Heart right ventricle (tissue), 16 donors: Measurements from ENCODE around the gene GALE. TPM values are rescaled to one million over a fixed set of nuclear protein-coding genes. Genes with fewer than 3 reads are reported as not detected.

Source experiments
- ATAC-seq, 8 donors: fragments of 200-7000 bp; cut with Tn5 transposase; one replicate each; pipeline ENCODE4 v1.9.1; 2020; ENCODE audit warnings: mild to moderate bottlenecking in 8 of 8, moderate library complexity in 8 of 8, moderate number of reproducible peaks in 1 of 8
- DNase-seq, 2 donors: peaks; one replicate each; pipeline ENCODE4 v3.0.0-alpha.2; 2020
- H3K27ac ChIP-seq, 10 donors: fragments of 200-600 bp; sonication (generic) in 2 of 10; one replicate each; pipeline versions ENCODE4 v1.5.0 to v1.8.0; 2020 to 2022; ENCODE audit warnings: mild to moderate bottlenecking in 3 of 10
- H3K27me3 ChIP-seq, 7 donors: fragments of 200-600 bp; one replicate each; pipeline ENCODE4 v1.8.0; 2021 to 2022; ENCODE audit warnings: mild to moderate bottlenecking in 2 of 7
- H3K36me3 ChIP-seq, 9 donors: fragments of 200-600 bp; sonication (generic) in 1 of 9; one replicate each; pipeline versions ENCODE4 v1.5.0 to v1.8.0; 2020 to 2022; ENCODE audit warnings: mild to moderate bottlenecking in 2 of 9
- H3K4me1 ChIP-seq, 9 donors: fragments of 200-600 bp; sonication (generic) in 1 of 9; one replicate each; pipeline versions ENCODE4 v1.5.0 to v1.8.0; 2020 to 2022; ENCODE audit warnings: mild to moderate bottlenecking in 4 of 9
- H3K4me3 ChIP-seq, 10 donors: fragments of 200-600 bp; sonication (generic) in 2 of 10; one replicate each; pipeline versions ENCODE4 v1.5.0 to v1.8.0; 2020 to 2022; ENCODE audit warnings: mild to moderate bottlenecking in 7 of 10, moderate library complexity in 2 of 10
- H3K9me3 ChIP-seq, 11 donors: fragments of 200-600 bp in 10 of 11; sonication (generic) in 2 of 11; one replicate each; pipeline versions ENCODE4 v1.5.0 to v1.8.0; 2013 to 2022; ENCODE audit warnings: mild to moderate bottlenecking in 2 of 11, control low read depth in 1 of 11, moderate library complexity in 1 of 11
- CTCF ChIP-seq, 9 donors: fragments of 200-600 bp; sonication (generic) in 2 of 9; IDR thresholded peaks; one replicate each; pipeline versions ENCODE4 v1.5.0 to v1.8.0; 2021 to 2022; ENCODE audit warnings: antibody characterized with exemption in 9 of 9, mild to moderate bottlenecking in 5 of 9, moderate library complexity in 1 of 9
- WGBS, 2 donors: extraction: QIAGEN DNeasy Blood & Tissue Kit; methylation state at CpG; one replicate each; pipeline ENCODE4 v1.1.7; 2013; ENCODE audit warnings: inconsistent platforms in 1 of 2; 5-methylcytosine and 5-hydroxymethylcytosine counted together
- intact Hi-C, 10 donors: fragments of 100-400 bp; cut with DNase I; formaldehyde crosslinking; loops; one replicate each; pipeline versions ENCODE4 v1.11.1 to v1.14.2; 2022
- polyA plus RNA-seq, 2 donors: library from polyadenylated mRNA; stranded (reverse); fragments of 200-250 nt; gene quantifications; one replicate each; pipeline ENCODE4 v1.2.3, GENCODE V29; 2013
- total RNA-seq, 10 donors: library from RNA; stranded (reverse); fragmentation: NEBNext Ultra II Directional in 3 of 10; extraction: Animal tissue kit (Norgen Biotek cat#: 25700) in 3 of 10; gene quantifications; one replicate each; pipeline versions ENCODE4 v1.2.1 to v1.2.4, GENCODE V29; 2021 to 2023
- donor health status: Arrhythmogenic right ventricular cardiomyopathy.
- donor health status: ischemic (EF 13 %, LVEDD 7.1; RV severe dilation, severe dysfunction).
- donor health status: healthy with polysubstance abuse.
- donor health status: DM: no; HTN: yes; CAD: no.
- donor health status: DM: no; HTN: no; CAD: no.
- donor health status: ischemic (EF 25% LVEDD 6.9; RV normal size, moderate dysfunction).
- donor health status: ischemic (EF 25% LVEDD 5.7; RV mildly dilated, moderate dysfunction).
- donor health status: healthy.
- donor health status: DM: yes; HTN: yes; CAD: no.
- donor health status: Ischemic cardiomyopathy.
- donor health status: ischemic (EF 35%, LVEDD 5.7; RV mildly dilated, moderate dysfunction).
- donor health status: nonischemic (EF 11% LVEDD 7.7; RV severe dilation, severe dysfunction).
- donor health status: DM: yes; HTN: yes; CAD: no.
- donor health status: PGD.
- donor health status: ischemic (EF 29% LVEDD 5.4; RV normal size, mild dysfunction).
- donor health status: nonischemic (EF 23%, LVEDD 6.1; RV moderate dilation, normal function).

GALE gene
- total and polyA plus RNA-seq, 12 donors = 5.3 to 22.2 (median 8.3) TPM

- intact Hi-C loops = no loop called here
- TF ChIP-seq CTCF (IDR thresholded peaks at IDR 0.05) = no peak
- no peaks in the 10 kb centered on the region for H3K27me3 ChIP-seq
- no peak overlapping the region for H3K4me3 ChIP-seq
- H3K27ac ChIP-seq = peak overlapping the region in 1 of 10 donors; percentile 15
- ATAC-seq (peak in 4 of 8 donors; percentile 7 to 31 (median 16)), DNase-seq (peak in 1 of 2 donors; percentile 54)
- 59 to 61% methylated on average over 16 of the region's 16 CpGs for WGBS, 2 donors
- H3K9me3 ChIP-seq = no peaks in the 10 kb centered on the region
- H3K4me1 ChIP-seq = peaks cover 4 to 37% (median 27%) of the 10 kb centered on the region in 9 donors
- H3K36me3 ChIP-seq = peaks cover 0 to 56% (median 17%) of the 10 kb centered on the region in 9 donors
These were observed 7.4 kb downstream of the GALE start for GRCh38 chr1:23793018-23793781.

- H3K27ac ChIP-seq = peak overlapping the region in 3 of 10 donors; percentile 84 to 90 (median 84)
These were observed 8.2 kb downstream of the GALE start for GRCh38 chr1:23792151-23792945.

GRCh38 chr1:23791516-23792047 lies 9.0 kb downstream of the GALE start:
- Histone ChIP-seq H3K4me1 (peaks cover 4 to 37% (median 27%) of the 10 kb centered on the region in 9 donors), H3K27ac (peak overlapping the region in 9 of 10 donors; percentile 57 to 91 (median 84)), H3K9me3 (no peaks in the 10 kb centered on the region), H3K27me3 (no peaks in the 10 kb centered on the region), H3K36me3 (peaks cover 0 to 60% (median 29%) of the 10 kb centered on the region in 9 donors), H3K4me3 (peak overlapping the region; percentile 57 to 88 (median 82))
- ATAC-seq (peak in 5 of 8 donors; percentile 5 to 20 (median 17)), DNase-seq (no peak)
- WGBS, 2 donors = 1% methylated on average over 15 of the region's 15 CpGs
- intact Hi-C loops = no loop called here
- no peak for TF ChIP-seq CTCF (IDR thresholded peaks at IDR 0.05)

More at GRCh38 chr1:23792151-23792945, 8.2 kb downstream of the GALE start:
- 71% methylated on average over 19 of the region's 19 CpGs for WGBS, 2 donors
- TF ChIP-seq CTCF (IDR thresholded peaks at IDR 0.05) = no peak
- Histone ChIP-seq H3K4me1 (peaks cover 4 to 37% (median 27%) of the 10 kb centered on the region in 9 donors), H3K36me3 (peaks cover 0 to 60% (median 22%) of the 10 kb centered on the region in 9 donors), H3K27me3 (no peaks in the 10 kb centered on the region), H3K4me3 (peak overlapping the region in 9 of 10 donors; percentile 67 to 88 (median 82)), H3K9me3 (no peaks in the 10 kb centered on the region)
- intact Hi-C loops = no loop called here
- DNase-seq = no peak
- ATAC-seq = no peak
